ENCODE measurements around the gene COL6A6. TPM values are rescaled to one million over a fixed set of nuclear protein-coding genes. Genes with fewer than 3 reads are reported as not detected.

COL6A6 gene
- total RNA-seq: 0.34 TPM

GRCh38 chr3:130516645-130517512 is at the start of gene COL6A6:
TSS of gene COL6A6 (plus strand) at chr3:130517177. CDS start at chr3:130560365, 43,188 bp downstream.
- DNase-seq (ENCODE audit: low spot score): no peak

GRCh38 chr3:130468311-130468710 is 48.7 kb upstream of the COL6A6 start:
- DNase-seq (ENCODE audit: low spot score): no peak

- no peak for DNase-seq (ENCODE audit: low spot score)
These were observed 46.9 kb upstream of the COL6A6 start for GRCh38 chr3:130470126-130470525.

GRCh38 chr3:130473416-130473815 is 43.6 kb upstream of the COL6A6 start:
- no peak for DNase-seq (ENCODE audit: low spot score)

- DNase-seq (ENCODE audit: low spot score): no peak
These were observed 36.2 kb upstream of the COL6A6 start for GRCh38 chr3:130480736-130481135.

- no peak for DNase-seq (ENCODE audit: low spot score)
These were observed 28.7 kb upstream of the COL6A6 start for GRCh38 chr3:130488288-130488687.

- no peak for DNase-seq (ENCODE audit: low spot score)
These were observed 28.1 kb upstream of the COL6A6 start for GRCh38 chr3:130488769-130489450.

GRCh38 chr3:130490241-130490640 is 26.7 kb upstream of the COL6A6 start:
- DNase-seq (ENCODE audit: low spot score): no peak

- DNase-seq (ENCODE audit: low spot score): no peak
These were observed 25.5 kb upstream of the COL6A6 start for GRCh38 chr3:130491431-130491830.

GRCh38 chr3:130504701-130505100 is 12.3 kb upstream of the COL6A6 start:
- no peak for DNase-seq (ENCODE audit: low spot score)

- no peak for DNase-seq (ENCODE audit: low spot score)
These were observed 10.9 kb upstream of the COL6A6 start for GRCh38 chr3:130506031-130506430.

- no peak for DNase-seq (ENCODE audit: low spot score)
These were observed 9.2 kb upstream of the COL6A6 start for GRCh38 chr3:130507746-130508145.

- no peak for DNase-seq (ENCODE audit: low spot score)
These were observed 8.0 kb upstream of the COL6A6 start for GRCh38 chr3:130509008-130509407.

- no peak for DNase-seq (ENCODE audit: low spot score)
These were observed 2.3 kb upstream of the COL6A6 start for GRCh38 chr3:130514681-130515080.

GRCh38 chr3:130515755-130516154 is 1.2 kb upstream of the COL6A6 start:
- no peak for DNase-seq (ENCODE audit: low spot score)

GRCh38 chr3:130517602-130518001 is 625 bp downstream of the COL6A6 start:
- DNase-seq (ENCODE audit: low spot score): no peak

- DNase-seq (ENCODE audit: low spot score): no peak
These were observed 2.8 kb downstream of the COL6A6 start for GRCh38 chr3:130519754-130520153.

- no peak for DNase-seq (ENCODE audit: low spot score)
These were observed 5.4 kb downstream of the COL6A6 start for GRCh38 chr3:130522399-130522798.

- no peak for DNase-seq (ENCODE audit: low spot score)
These were observed 10.4 kb downstream of the COL6A6 start for GRCh38 chr3:130527426-130527825.

- DNase-seq (ENCODE audit: low spot score): no peak
These were observed 11.1 kb downstream of the COL6A6 start for GRCh38 chr3:130528120-130528519.

GRCh38 chr3:130529486-130530215 is 12.7 kb downstream of the COL6A6 start:
- DNase-seq (ENCODE audit: low spot score): no peak

GRCh38 chr3:130533247-130533646 is 16.3 kb downstream of the COL6A6 start:
- no peak for DNase-seq (ENCODE audit: low spot score)

All from ureter (tissue), 1 donor.